Stimulated activated CD4-positive, alpha-beta T cell treated with anti-CD3 and anti-CD28 coated beads, Interleukin-15, amount 100 ng/mL, for 48 hours (primary cell): ENCODE measurements around the gene SLC7A1.

Experiments used
- DNase-seq, 2 donors: peaks; one replicate each; pipeline ENCODE4 v3.0.0-alpha.2; 2020; ENCODE audit warnings: low read depth in 2 of 2

SLC7A1 gene

GRCh38 chr13:29530901-29531300 is 64.6 kb downstream of the SLC7A1 start:
- DNase-seq: no peak

GRCh38 chr13:29529754-29530153 is 65.7 kb downstream of the SLC7A1 start:
- no peak for DNase-seq

- DNase-seq: no peak
Observed at GRCh38 chr13:29527916-29528315, 67.6 kb downstream of the SLC7A1 start.

GRCh38 chr13:29527511-29527910 is 68.0 kb downstream of the SLC7A1 start:
- DNase-seq: no peak

GRCh38 chr13:29526741-29527140 is 68.7 kb downstream of the SLC7A1 start:
- no peak for DNase-seq

- no peak for DNase-seq
Observed at GRCh38 chr13:29525757-29526156, 69.7 kb downstream of the SLC7A1 start.

- no peak for DNase-seq
Observed at GRCh38 chr13:29524641-29525040, 70.8 kb downstream of the SLC7A1 start.

GRCh38 chr13:29524176-29524575 is 71.3 kb downstream of the SLC7A1 start:
- DNase-seq: no peak

GRCh38 chr13:29523199-29523961 is 72.1 kb downstream of the SLC7A1 start:
- DNase-seq: no peak

- DNase-seq: no peak
Observed at GRCh38 chr13:29522044-29522685, 73.3 kb downstream of the SLC7A1 start.

- no peak for DNase-seq
Observed at GRCh38 chr13:29521336-29521735, 74.2 kb downstream of the SLC7A1 start.

- no peak for DNase-seq
Observed at GRCh38 chr13:29520671-29521070, 74.8 kb downstream of the SLC7A1 start.

- no peak for DNase-seq
Observed at GRCh38 chr13:29519921-29520320, 75.6 kb downstream of the SLC7A1 start.

- DNase-seq: no peak
Observed at GRCh38 chr13:29516880-29517279, 78.6 kb downstream of the SLC7A1 start.

- no peak for DNase-seq
Observed at GRCh38 chr13:29516012-29516411, 79.5 kb downstream of the SLC7A1 start.

GRCh38 chr13:29515372-29515771 is 80.1 kb downstream of the SLC7A1 start:
- no peak for DNase-seq

GRCh38 chr13:29514720-29515310 is 80.7 kb downstream of the SLC7A1 start:
- no peak for DNase-seq

- no peak for DNase-seq
Observed at GRCh38 chr13:29513981-29514719, 81.3 kb downstream of the SLC7A1 start.

GRCh38 chr13:29513002-29513980 is 82.2 kb downstream of the SLC7A1 start:
- DNase-seq: no peak

GRCh38 chr13:29511980-29512379 is 83.5 kb downstream of the SLC7A1 start:
- DNase-seq: no peak
